NCI-H1417 (cell line): ENCODE data around the gene ARID5A.
"Not testable (repeated sequence)": the region's sequence is repeated elsewhere in the genome, so short reads cannot be mapped to it uniquely, and the experiment has no call there.

Source experiments
- DNase-seq, 3 experiments: peaks; one replicate each; lab custom pipeline; 2025; lab: John Stamatoyannopoulos, UW

ARID5A gene

DNA sequence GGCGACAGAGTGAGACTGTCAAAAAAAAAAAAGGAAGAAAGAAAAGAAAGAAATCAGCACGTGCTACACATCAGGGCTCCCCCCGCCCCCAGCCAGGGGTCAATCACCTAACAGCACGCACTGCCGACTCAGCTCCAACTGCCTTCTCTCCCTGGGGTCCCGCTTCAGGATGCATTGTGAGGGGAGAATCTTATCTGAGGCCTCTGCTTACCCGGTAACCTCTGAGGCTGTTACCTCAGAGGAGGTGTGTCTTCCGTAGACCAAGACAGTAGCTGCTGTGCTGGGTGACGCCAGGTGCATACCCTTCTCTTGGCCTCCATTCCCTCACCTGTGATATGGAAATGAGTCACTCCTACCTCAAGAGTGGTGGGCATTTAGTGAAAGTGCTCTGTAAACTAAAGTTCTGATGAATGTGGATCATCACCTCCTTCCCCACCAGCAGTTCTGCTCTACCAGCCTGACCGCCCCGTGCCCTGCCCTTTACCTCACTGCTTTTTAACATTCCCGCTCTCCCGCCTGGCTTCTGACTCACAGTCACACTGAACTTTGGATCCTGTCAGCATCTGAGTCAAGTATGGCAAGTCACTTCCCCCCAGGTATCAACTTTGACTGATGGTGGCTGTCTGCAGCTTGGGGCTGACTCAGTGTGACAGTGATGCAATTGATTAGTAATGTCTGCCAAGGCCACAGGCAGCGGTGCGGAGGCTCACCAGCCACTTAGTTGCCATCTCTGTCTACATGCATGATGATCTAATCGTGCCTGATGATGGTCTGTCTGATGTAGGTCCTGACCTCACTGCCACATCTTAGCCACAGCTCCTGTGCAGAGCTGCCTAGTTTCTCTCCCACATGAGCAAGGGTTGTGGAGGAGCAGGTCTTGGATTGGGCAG is 20.1 kb downstream of the ARID5A start:
- no peak for DNase-seq

DNA sequence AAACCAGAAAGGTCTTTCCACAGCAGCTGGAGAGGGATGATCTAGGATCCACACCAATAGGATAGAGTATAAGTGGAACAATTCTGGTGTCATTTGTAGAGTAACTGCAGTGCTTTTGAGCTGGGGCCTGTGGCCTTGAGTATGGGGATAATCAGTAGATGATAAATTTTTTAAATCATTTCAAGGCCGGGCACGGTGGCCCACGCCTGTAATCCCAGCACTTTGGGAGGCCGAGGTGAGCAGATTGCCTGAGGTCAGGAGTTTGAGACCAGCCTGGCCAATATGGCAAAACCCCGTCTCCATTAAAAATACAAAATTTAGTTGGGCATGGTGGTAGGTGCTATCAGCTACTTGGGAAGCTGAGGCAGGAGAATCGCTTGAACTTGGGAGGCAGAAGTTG is 20.9 kb downstream of the ARID5A start:
- not testable (repeated sequence) for DNase-seq

DNA sequence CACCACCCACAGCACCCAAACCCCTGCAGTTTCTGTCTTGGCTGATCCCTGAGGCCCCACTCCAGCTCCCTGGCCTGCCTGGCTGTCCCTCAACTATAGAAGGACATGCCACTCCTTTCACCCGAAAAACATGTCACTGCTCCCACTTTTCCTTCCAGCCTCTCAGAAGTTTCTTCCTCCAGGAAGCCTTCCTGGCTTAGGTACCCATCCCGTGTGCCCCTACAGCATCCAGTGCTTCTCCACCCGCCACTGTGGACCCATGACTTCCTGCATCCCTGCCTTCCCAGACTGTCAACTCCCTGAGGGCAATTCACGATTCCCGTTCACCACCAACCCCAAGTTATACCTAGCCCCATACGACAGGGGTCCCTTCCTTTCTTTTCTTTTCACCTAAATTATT is 21.5 kb downstream of the ARID5A start:
- no peak for DNase-seq

DNA sequence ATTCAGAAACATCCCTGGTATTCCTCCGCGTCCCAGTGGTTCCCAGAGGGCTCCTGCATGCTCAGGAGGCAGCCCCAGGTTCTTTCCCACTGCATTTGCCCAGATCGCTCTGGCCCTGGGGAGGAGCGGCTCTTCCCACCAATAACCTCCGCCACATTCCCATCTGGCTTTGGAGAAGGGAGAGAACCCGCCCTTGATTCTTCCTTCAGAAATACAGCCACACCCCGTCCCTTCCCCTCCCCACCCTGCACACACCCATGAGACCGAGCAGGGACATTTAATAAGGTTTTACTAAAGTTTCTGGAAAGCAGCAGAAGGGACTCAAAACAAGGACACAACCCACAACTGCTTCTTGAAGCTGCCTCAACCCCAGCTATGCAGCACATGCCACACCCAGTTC is 21.9 kb downstream of the ARID5A start:
- DNase-seq = no peak

DNA sequence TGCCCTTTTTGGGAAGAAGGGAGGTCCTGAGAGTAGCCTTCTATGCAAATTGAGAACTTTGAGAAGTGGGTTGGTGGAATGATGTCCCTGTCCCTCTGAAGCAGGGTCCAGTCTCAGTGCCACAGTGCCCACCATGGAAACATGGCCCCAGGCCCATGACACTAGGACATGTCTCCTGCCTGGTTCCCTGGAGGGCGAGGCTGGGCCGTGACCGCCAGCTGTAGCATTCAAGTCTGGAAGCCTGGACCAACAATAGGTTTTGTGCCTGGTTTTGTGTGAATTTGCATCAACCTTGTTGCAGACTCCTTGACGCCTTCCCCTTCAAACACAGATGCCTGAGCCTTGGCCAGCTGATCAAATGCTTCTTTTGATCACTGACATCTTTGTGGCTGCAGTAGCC is 27.5 kb downstream of the ARID5A start:
- DNase-seq = no peak

DNA sequence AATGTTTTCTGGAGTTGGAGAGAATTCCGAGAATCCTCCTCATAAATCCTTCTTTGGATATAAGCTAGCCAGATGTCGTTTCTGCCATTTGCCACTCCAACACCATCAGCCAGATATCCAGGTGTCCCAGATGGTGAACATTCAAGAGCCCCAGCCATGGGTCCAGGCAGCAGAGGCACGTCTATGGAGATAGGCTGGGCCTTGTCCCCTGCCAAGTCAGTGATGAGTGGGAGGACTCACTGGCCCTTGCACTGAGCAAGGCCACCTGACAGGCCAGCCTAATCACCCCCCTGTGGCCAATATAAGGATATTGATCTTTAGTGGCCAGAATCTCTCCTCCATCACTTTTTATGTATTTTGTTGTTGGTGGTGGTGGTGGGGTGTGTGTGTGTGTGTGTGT is 28.0 kb downstream of the ARID5A start:
- no peak for DNase-seq

DNA sequence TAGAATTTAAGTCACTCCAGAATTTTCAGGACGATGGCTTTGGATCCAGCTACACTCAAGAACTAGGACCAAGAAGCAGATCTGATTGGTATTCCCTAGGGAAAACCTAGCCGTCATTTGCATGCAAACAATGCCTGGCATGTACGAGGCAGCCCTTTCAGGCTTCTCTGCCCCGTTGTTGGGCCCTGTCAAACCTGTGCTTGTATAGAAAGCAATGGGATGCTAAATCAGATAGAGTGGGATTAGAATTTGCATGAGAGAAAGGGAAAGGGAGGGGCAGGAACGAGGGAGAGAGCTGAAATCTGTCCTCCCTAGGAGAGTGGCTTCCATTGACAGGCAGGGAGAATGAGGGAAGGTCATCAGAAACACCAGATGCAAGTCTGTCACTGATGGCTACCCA is 28.6 kb downstream of the ARID5A start:
- DNase-seq = no peak

DNA sequence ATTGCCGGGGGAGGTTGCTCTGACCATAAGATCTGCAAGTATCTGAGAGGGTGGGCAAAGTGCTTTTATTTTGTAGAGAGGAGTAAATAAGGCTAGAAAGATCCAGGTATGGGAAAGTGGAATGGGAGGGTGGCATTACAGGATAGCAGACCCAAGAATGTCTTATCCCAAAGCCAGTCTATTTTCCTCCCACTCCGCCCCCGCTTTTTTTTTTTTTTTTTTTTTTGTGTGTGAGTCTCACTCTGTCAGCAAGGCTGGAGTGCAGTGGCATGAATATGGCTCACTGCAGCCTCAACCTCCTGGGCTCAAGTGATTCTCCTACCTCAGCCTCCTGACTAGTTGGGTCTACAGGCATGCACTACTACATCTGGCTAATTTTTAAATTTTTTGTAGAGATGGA is 31.5 kb downstream of the ARID5A start:
- DNase-seq = no peak

DNA sequence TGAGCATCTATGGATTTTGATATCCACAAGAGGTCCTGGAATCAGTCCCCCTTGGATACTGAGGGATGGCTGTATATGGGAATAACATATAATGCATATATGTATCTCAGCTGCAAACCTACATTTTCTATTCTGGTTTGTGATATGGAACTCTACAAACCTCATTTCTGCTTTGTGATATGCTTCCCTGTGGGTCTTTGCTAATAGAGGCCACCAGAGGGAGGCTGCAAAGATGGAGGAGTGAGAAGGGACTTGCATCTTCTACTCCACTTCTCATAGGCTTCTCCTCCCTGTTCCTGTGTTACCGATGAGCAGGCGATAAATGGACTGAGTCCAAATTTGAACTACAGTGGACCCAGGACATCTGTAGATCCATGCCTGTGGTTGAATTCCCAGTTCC is 37.8 kb downstream of the ARID5A start:
- no peak for DNase-seq

DNA sequence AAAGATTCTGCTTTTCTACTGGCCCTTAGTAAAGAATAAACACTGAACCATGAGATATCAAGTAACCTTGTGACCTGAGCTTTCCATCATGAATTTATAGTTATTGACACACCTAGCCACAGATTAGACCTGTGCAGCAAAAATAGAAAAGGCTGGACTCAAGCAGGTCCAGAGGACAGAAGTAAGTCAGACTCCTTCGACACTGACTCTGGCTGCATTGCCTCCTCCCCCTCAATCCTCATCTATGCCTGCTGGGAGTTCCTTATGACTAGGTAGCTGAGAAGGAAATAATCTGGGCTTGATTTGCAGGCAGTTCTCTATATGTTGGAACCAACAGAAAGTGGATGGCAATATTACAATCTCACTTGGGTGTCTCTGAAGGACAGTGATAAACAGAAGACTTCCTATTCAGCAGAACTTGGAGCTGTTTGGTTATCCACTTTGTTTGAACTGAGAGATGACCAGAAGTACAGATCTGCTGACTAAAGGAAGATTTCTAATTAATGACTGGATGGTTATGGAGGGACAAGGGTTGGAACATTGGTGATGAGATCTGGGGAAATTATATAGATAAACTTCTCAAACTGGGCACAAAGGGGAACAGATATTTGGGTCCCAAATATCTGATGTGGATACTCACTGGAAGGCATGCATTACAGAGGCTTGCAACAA is 39.4 kb downstream of the ARID5A start:
- DNase-seq = no peak

DNA sequence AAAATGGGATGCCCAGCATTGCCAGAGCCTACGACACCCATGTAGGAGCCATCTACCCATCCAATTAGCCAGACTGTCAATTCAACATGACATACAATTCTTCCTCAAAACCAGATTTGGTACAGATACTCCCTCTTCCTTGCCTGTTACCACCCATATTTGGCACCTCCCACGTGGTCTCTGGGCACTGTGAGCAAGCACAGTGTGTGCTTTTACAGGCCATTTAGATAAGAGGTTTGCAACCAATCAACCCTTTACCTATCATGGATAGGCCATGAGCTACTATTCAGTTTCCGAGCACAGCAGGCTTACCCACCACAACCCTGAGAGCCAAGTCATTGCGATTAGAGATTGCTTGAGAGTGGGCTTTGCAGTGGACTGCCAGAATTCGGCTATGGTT is 40.9 kb downstream of the ARID5A start:
- no peak for DNase-seq

DNA sequence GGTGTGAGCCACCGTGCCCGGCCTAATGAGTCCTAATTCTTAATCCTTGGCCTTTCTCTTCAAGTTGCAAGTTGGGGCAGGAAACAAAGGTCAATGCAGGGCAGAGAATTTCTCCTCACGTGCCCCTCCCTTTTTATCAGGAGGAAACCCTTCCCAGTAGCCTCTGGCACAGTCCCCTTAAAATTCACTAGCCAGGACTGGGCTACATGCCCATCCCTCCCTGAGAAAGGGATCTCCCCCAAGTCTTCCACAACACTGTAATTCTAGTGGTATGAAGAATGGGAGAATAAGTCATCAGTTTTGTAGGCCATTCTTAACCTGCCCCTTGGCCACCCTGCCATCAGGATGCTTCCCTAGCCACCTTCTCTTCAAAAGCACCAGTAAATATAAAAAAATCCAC is 42.2 kb downstream of the ARID5A start:
- no peak for DNase-seq

DNA sequence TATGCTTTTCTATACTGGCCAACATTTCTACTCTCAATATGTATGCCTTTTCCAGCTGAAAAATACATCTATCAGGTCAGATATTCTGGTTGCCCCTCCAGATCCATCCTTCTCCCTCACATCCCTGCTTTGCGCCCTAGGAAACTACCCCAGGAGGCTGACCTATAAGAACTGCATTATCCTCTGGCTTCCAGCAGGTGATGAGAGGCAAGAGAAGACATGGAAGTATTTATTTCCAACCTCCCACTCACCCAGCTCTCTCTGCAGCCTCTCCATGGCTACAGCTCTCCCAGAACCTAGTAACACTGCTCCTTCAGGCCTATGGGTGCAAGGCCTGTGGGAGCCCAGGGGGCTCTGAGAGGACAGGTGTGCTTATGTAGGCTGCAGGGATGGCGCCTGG is 42.9 kb downstream of the ARID5A start:
- no peak for DNase-seq

DNA sequence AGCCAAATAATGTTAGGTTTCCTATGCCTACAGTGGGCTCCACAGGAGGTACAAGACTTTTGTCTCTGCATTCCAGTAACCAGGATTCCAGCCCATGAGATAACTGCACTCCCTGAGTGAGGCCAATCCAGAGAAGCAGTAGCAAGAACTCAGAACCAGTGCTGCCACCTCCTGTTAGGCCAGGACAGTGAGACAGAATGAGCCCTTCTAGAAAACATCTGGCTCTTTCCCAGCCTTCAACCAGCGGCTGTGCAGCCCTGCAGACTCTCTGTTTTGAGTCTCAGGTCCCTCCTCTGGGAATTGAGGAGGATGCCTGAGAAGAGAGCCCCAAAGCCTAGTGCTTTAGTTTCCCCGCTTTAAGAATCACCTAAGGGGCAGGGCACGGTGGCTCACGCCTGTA is 44.2 kb downstream of the ARID5A start:
- DNase-seq = no peak

DNA sequence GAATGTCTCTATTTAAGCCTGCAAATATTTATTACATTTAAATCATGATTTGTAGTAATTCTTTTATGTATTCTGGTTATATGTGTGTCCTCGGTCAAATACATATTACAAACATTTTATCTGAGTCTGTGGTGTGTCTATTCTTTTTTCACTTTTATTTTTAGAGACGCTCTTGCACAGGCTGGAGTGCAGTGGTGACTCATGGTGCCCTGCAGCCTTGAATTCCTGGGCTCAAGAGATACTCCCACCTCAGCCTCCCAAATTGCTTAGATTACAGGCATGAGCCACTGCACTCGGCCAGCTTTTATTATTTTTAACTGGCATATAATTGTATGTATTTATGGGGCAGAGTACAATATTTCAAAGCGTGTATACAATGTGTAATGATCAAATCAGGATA is 47.5 kb downstream of the ARID5A start:
- no peak for DNase-seq

DNA sequence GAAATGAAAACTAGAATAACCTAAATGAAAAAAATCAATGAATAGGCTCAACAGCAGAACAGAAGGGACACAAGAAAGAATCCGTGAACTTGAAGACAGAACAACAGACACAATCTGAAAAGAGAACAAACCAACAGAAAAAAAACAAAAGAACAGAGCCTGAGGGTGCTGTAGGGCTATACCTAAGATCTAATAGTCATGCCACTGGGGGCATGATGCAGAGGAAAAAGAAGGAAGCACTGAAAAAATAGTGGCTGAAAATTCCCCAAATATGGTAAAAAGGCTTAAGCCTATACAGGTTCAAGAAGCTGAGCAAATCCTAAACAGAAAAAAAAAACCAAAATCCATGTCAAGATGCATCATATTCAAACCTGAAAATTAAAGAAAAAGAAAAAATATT is 51.3 kb downstream of the ARID5A start:
- no peak for DNase-seq

DNA sequence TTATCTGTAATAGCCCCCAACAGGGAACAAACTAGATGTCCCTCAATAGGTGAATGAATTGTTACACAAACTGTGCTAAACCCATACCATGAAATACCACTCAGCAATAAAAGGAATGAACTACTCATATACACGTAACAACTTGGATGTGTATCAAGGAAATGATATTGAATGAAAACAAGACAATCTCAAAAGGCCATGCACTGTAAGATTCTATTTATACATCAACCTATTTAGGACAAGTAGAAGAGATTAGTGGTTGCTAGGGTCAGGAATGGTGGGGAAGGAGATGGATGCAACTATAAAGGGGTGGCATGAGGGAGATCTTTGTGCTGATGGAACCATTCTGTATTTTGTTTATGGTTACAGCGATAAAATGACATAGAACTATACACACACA is 54.5 kb downstream of the ARID5A start:
- no peak for DNase-seq

DNA sequence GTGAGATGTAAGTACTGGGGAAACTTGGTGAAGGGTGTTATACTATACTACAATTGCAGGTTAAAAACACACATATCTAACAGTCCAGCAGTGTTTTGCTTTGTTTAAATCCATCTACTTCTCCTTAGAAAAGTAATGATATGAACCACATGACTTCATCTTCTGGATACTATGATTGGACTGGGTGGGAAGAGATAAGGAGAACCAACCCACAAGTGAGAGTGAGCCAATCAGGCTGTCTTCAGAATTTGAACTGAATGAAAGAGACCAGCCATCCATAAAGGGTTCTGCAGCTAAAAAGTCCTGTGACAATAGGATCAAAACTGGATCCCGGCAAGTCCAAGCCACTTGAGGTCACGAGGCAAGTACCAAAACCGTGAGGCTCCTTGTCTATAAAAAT is 54.9 kb downstream of the ARID5A start:
- DNase-seq = no peak

DNA sequence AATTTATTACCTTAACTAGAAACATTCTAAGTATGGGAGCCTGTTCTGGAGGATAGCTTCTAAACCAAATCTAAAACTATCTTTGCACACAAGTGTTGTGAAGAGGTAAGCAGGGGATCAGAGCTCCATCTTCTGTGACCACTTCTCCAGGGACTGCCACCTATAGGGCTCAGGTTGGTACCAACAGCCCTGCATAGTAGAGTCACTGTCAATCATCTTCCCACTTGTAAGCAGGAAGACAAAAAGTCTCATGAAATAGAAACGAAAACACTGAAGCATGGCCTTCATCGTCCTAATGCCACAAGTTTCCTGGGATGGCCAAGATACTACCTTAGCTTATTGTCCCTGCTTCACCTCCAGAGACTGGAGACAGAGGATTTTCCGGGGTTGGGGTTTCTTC is 57.7 kb downstream of the ARID5A start:
- no peak for DNase-seq

DNA sequence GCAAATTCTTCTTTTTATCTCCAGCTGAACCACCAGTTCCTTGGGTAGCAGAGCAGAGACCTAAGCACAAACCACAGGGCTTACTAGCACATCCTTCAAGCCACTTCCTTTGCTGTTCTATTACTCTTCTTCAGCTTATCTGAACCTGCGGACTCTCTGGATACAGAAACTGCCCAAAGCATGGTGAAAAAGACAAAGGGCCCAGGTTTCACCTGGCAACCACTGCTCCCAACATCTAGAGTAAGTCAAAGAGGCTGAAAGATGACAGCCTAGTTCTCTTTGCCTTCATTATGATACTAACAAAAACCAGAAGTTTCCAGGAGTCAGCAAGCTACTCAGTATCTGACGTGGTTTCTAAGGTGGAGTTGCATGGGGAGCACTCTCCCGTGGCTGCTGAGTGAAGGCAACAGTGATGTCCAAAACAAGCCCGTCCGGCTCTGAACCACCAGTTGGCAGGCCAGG is 58.2 kb downstream of the ARID5A start:
- no peak for DNase-seq

DNA sequence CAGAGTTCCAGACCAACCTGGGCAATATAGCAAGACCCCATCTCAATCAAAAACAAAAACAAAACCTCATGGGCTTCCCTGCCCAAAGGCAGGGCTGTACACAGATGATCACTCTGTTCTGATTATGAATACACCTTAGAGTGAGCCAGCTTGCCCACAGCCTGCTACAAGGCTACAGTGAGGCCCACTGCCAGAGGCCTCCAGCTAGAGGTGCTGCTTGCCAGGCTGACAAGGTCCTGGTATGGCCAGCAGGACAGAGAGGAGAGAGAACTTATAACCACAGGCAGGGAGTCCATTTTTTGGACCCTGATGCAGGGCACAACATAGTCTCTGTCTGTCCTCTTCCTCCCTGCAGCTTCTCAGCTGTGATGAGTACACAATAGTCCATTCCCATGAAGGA is 60.0 kb downstream of the ARID5A start:
- DNase-seq = no peak

DNA sequence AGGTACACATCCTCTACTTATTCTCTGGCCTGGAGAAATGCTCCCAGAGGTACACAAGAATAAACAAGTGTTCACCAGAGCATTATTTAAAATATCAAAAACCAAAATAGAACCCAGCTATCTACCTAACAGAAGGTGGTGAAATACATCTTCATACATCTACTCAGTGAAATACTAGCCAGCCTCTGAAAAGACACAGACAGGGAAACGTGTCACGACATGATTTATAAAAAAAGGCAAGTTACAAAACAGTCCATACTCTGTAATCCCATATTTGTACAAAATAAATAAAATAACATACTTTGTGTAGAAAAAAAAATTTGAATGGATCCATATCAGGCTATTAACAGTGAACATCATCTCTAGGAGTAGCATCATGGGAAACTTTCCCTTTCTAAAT is 63.4 kb downstream of the ARID5A start:
- no peak for DNase-seq
